HG03342 (cell line): ENCODE results near the gene IDUA.

Experiments
- ATAC-seq: cut with Tn5 transposase; IDR thresholded peaks from one replicate; pipeline ENCODE4 v1.9.1; 2021; ENCODE audit warnings: mild to moderate bottlenecking, moderate library complexity; ENCODE audit not compliant: unreplicated experiment

The IDUA gene

GRCh38 chr4:955931-956381, 30.9 kb upstream of the IDUA start:
- no peak for ATAC-seq

GRCh38 chr4:956531-957230, 30.2 kb upstream of the IDUA start:
- no peak for ATAC-seq

- ATAC-seq: no peak
Measured at GRCh38 chr4:957231-957580, 29.6 kb upstream of the IDUA start.

GRCh38 chr4:957581-958313, 29.1 kb upstream of the IDUA start:
- no peak for ATAC-seq

GRCh38 chr4:958314-958665, 28.6 kb upstream of the IDUA start:
- ATAC-seq: no peak

GRCh38 chr4:958696-959337, 28.0 kb upstream of the IDUA start:
- ATAC-seq: no peak

GRCh38 chr4:959338-960139, 27.3 kb upstream of the IDUA start:
- no peak for ATAC-seq

- ATAC-seq: no peak
Measured at GRCh38 chr4:960140-960635, 26.7 kb upstream of the IDUA start.

- no peak for ATAC-seq
Measured at GRCh38 chr4:960636-961350, 26.1 kb upstream of the IDUA start.

GRCh38 chr4:961351-962230, 25.3 kb upstream of the IDUA start:
- ATAC-seq: no peak

GRCh38 chr4:962231-963208, 24.3 kb upstream of the IDUA start:
- no peak for ATAC-seq

- ATAC-seq: no peak
Measured at GRCh38 chr4:963276-964225, 23.3 kb upstream of the IDUA start.

GRCh38 chr4:964346-965025, 22.4 kb upstream of the IDUA start:
- no peak for ATAC-seq

GRCh38 chr4:965048-965765, 21.6 kb upstream of the IDUA start:
- no peak for ATAC-seq

- ATAC-seq: no peak
Measured at GRCh38 chr4:965766-966134, 21.1 kb upstream of the IDUA start.
